Measurements from ENCODE around the gene C4A. TPM values are rescaled to one million over a fixed set of nuclear protein-coding genes. Genes with fewer than 3 reads are reported as not detected.

The C4A gene
- total RNA-seq, 1 experiment from 2014 or later, result 1.5 TPM

GRCh38 chr6:31935823-31936222 lies 46.0 kb upstream of the C4A start:
- intact Hi-C loops (cut with micrococcal nuclease; ENCODE audit: unreplicated experiment), result no loop called here

GRCh38 chr6:31940256-31940664 lies 41.6 kb upstream of the C4A start:
- intact Hi-C loops (cut with micrococcal nuclease; ENCODE audit: unreplicated experiment), result loop anchor here (1.0 to 5.0 kb wide), 4 partner anchors 12 to 1452 kb away; partner anchors contain the start of genes KIFC1 and ZBTB12
- BruUV-seq (replicated peaks), result no TSS peak
- H3K36me3 ChIP-seq (ENCODE audit: control insufficient read depth, insufficient read depth, low read length), result no peaks in the 10 kb centered on the region
- peak overlapping the region; percentile 42 for H3K4me3 Mint-ChIP-seq (ENCODE audit: unreplicated experiment)
- H3K36me3 Mint-ChIP-seq (ENCODE audit: insufficient read depth, unreplicated experiment), result peaks cover 1% of the 10 kb centered on the region
- CTCF ChIA-PET, result interaction anchor here (0.5 to 1.4 kb wide), 4 partner anchors 11 to 110 kb away, joined by 3 to 13 read pairs (median 6); no protein-coding TSS in a partner anchor
- H3K27ac Mint-ChIP-seq (ENCODE audit: unreplicated experiment), result peak overlapping the region; percentile 89
- peaks cover 26% of the 10 kb centered on the region for H3K4me1 Mint-ChIP-seq (ENCODE audit: low read depth, unreplicated experiment)
- H3K9me3 ChIP-seq, result no peaks in the 10 kb centered on the region
- H3K4me3 ChIP-seq (ENCODE audit: low read depth, low read length), result no peak overlapping the region
- H3K27me3 ChIP-seq (replicated peaks; ENCODE audit: control insufficient read depth, insufficient read depth, low read length), result no peaks in the 10 kb centered on the region
- TF ChIP-seq CTCF (IDR thresholded peaks at IDR 0.05; ENCODE audit: insufficient read depth in 1 of 2, low read depth in 1 of 2, low read length in 1 of 2, severe bottlenecking in 1 of 2, unreplicated experiment in 1 of 2), result peak; percentile 8
- POLR2A ChIA-PET, result interaction anchor here (0.8 kb wide), 1 partner anchor 31 kb away, joined by 3 read pairs; the partner anchor contains the start of gene DXO
- H3K4me1 ChIP-seq, result peaks cover 28% of the 10 kb centered on the region
- no peaks in the 10 kb centered on the region for H3K9me3 Mint-ChIP-seq (ENCODE audit: unreplicated experiment)
- no peaks in the 10 kb centered on the region for H3K27me3 Mint-ChIP-seq (ENCODE audit: insufficient read depth, unreplicated experiment)
- peak; percentile 66 to 73 for DNase-seq

More at GRCh38 chr6:31935823-31936222, 46.0 kb upstream of the C4A start:
- no peak for DNase-seq
- Mint-ChIP-seq H3K36me3 (ENCODE audit: insufficient read depth, unreplicated experiment) (no peaks in the 10 kb centered on the region), H3K4me1 (ENCODE audit: low read depth, unreplicated experiment) (peaks cover 8% of the 10 kb centered on the region), H3K27ac (ENCODE audit: unreplicated experiment) (no peak overlapping the region), H3K9me3 (ENCODE audit: unreplicated experiment) (no peaks in the 10 kb centered on the region), H3K27me3 (ENCODE audit: insufficient read depth, unreplicated experiment) (no peaks in the 10 kb centered on the region), H3K4me3 (ENCODE audit: unreplicated experiment) (no peak overlapping the region)
- no peaks in the 10 kb centered on the region for H3K27me3 ChIP-seq (replicated peaks; ENCODE audit: control insufficient read depth, insufficient read depth, low read length)
- ChIA-PET CTCF (interaction anchor here (0.6 kb wide), 1 partner anchor 16 kb away, joined by 3 read pairs; no protein-coding TSS in a partner anchor), POLR2A (no interaction called here)
- no peaks in the 10 kb centered on the region for H3K36me3 ChIP-seq (ENCODE audit: control insufficient read depth, insufficient read depth, low read length)
- no TSS peak for BruUV-seq (replicated peaks)
- no peak for TF ChIP-seq CTCF (IDR thresholded peaks at IDR 0.05; ENCODE audit: insufficient read depth in 1 of 2, low read depth in 1 of 2, low read length in 1 of 2, severe bottlenecking in 1 of 2, unreplicated experiment in 1 of 2)
- no peaks in the 10 kb centered on the region for H3K9me3 ChIP-seq
- H3K4me3 ChIP-seq (ENCODE audit: low read depth, low read length), result no peak overlapping the region
- H3K4me1 ChIP-seq, result peaks cover 11% of the 10 kb centered on the region

GRCh38 chr6:31943742-31944141 lies 38.1 kb upstream of the C4A start:
- Histone ChIP-seq H3K4me3 (ENCODE audit: low read depth, low read length) (no peak overlapping the region), H3K9me3 (no peaks in the 10 kb centered on the region), H3K27me3 (replicated peaks; ENCODE audit: control insufficient read depth, insufficient read depth, low read length) (no peaks in the 10 kb centered on the region), H3K36me3 (ENCODE audit: control insufficient read depth, insufficient read depth, low read length) (no peaks in the 10 kb centered on the region), H3K4me1 (peaks cover 45% of the 10 kb centered on the region)
- H3K36me3 Mint-ChIP-seq (ENCODE audit: insufficient read depth, unreplicated experiment), result peaks cover 14% of the 10 kb centered on the region
- intact Hi-C loops (cut with micrococcal nuclease; ENCODE audit: unreplicated experiment), result loop anchor here (5.0 kb wide), 1 partner anchor 1449 kb away; the partner anchor contains the start of gene KIFC1
- no peak for TF ChIP-seq CTCF (IDR thresholded peaks at IDR 0.05; ENCODE audit: insufficient read depth in 1 of 2, low read depth in 1 of 2, low read length in 1 of 2, severe bottlenecking in 1 of 2, unreplicated experiment in 1 of 2)
- no peak for DNase-seq
- H3K4me3 Mint-ChIP-seq (ENCODE audit: unreplicated experiment), result no peak overlapping the region
- H3K9me3 Mint-ChIP-seq (ENCODE audit: unreplicated experiment), result no peaks in the 10 kb centered on the region
- ChIA-PET POLR2A (no interaction called here), CTCF (no interaction called here)
- H3K27me3 Mint-ChIP-seq (ENCODE audit: insufficient read depth, unreplicated experiment), result no peaks in the 10 kb centered on the region
- no TSS peak for BruUV-seq (replicated peaks)
- peak overlapping the region; percentile 94 for H3K27ac Mint-ChIP-seq (ENCODE audit: unreplicated experiment)
- H3K4me1 Mint-ChIP-seq (ENCODE audit: low read depth, unreplicated experiment), result peaks cover 50% of the 10 kb centered on the region
